ENCODE results near the gene SSC5D. TPM values are rescaled to one million over a fixed set of nuclear protein-coding genes. Genes with fewer than 3 reads are reported as not detected.

SSC5D gene
- polyA plus RNA-seq, 10 donors: 13.9 to 50.8 (median 23.6) TPM

DNA sequence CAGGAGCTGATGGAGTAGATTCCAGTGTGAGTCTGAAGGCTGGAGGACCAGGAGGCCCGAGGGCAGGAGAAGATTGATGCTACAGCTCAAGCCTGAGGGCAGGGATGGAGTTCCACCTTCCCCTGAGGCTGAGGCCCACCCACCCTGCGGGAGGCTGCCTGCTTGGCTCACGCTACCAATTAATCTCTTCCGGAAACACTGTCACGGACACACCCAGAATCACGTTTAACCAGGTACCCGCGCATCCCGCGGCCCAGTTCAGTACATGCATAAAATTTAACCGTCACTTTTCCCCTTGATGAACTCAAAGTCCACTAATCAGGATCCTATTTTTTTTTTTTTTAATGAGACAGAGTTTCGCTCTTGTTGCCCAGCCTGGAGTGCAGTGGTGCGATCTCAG, 17.0 kb upstream of the SSC5D start:
- DNase-seq: no peak

DNA sequence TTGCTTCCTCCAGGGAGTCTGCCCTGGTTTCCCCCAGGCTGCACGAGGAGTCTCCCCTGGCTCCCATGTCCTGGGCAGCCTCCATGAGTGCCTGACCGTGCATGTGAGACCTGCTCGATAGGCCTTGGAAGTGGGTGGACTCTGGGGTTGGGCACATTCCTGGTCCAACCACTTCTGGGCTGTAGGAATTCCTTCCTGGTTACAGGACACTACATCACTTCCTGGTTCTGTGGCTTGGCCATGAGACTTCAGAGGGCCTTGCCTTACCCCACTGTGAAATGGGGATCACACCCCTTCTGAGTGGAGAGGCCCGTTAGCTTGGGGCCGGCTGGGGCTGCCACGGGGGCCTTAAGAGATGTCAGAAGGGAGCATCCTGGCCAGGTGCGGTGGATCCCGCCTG, 15.8 kb upstream of the SSC5D start:
- no peak for DNase-seq

DNA sequence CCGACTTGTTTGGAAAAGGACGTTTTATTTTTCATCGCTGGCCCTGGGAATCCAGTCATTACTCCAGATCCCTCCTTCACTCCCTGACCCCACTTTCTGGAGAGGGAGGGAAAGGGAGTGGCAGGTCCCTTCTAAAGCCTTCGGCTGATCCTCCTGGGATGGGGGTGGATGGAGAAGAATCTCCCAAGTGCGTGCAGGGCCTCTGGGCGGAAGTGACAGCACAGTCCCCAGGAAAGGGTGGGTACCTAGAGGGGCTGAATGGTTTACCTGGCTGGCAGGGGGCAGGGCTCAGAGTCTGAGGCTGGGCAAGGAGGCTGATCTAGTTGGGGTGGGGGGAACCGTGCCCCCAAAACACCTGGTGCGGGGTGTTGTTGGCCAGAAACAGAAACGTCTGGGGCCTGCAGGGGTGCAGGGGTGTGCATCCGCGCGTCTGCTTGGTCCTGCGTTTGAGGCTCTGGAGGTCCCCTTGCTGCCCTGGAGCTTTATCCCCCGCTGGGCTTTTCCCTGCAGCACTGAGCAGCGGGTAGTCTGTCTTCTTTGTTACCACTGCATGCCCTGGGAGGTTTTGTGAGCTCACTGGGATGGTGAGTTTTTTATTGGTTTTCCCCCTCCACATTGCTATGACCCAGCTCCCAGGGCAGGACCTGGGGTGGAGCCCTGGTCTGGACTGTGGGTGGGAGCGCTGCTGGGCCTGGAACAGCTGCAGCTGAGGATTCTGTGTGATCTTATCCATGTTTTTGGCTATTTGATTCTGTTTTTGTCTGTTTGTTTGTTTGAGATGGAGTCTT, 14.8 kb upstream of the SSC5D start:
- no peak for DNase-seq

DNA sequence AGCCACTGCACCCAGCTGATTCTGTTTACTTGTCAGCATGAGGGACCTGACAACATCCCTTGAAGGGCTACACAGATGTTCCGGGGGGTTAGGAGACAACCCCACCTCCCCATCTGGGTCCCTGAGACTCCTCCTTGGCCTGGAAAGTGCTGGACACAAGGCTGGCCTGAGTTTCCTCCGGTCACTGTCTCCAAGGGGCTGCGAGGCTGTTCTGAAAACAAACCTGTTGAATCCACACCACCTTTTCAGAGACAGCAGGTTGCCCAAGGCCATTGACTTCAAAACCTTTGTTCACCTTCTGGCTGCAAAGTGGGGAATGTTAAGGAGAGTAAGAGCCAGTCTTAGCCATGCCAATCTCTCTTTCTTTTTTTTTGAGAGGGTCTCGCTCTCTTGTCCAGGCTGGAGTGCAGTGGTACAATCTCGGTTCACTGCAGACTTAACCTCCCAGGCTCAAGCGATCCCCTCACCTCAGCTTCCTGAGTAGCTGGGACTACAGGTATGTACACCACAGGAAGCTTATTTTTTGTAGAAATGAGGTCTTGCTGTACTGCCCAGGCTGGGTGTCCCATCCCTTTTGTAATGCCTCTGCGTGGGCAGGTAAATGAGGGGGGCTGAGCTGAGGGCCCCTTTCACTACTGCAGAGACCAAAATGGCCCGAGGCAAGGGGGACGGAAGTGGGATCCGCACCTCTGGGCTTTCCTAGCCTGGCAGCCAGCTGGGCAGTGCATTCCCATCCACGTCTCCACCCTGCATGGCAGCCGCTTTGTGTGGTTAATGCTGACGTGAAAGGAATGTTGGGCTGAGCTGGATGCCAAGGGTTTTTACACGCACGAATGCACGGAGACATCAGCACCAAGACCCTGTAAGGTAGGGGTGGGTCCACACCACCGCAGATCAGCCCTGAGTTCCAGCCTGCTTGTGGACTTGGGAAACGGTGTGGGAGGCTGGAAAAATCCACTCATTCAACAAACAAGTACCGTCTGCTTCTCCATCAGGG, 13.7 kb upstream of the SSC5D start:
- DNase-seq: no peak

DNA sequence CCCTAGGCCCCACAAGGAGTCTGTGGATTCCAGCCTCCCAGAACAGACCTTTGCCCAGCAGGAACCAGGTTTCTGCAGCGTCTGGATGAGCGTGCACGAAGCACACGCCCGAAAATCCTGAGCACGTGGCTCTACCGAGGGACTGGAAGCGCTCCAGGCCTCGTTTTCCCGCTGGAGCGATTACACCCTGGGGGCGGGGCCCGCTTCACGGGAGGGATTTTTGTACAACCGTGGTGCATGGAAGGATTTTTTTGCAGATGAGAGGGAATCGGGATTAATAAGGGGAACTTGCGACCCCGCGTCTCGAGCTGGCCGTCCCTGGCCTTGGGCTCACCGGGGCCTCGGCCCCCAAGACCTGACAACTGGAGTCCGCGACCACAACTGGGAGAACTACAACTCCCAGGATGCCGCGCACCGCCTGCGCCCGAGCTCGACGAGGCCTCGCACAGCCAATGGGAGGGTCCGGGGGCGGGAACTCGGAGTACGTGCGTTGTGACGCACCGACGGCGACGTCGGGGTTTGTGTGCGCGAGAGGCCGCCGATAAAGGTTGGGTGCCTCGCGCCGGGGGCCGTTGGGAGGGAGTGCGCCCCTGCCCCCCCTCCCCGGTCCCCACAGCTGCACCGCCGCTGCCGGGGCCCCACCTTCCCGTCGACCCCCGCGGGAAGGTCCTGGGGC, 12.0 kb upstream of the SSC5D start, which contains the start of gene ZNF628:
Gene ZNF628, plus strand, starts transcription at position 518 of the 676 bp plus-strand sequence. CDS start 3,294 bp downstream, outside the sequence.
- peak; percentile 99 to 100 (median 100) for DNase-seq

DNA sequence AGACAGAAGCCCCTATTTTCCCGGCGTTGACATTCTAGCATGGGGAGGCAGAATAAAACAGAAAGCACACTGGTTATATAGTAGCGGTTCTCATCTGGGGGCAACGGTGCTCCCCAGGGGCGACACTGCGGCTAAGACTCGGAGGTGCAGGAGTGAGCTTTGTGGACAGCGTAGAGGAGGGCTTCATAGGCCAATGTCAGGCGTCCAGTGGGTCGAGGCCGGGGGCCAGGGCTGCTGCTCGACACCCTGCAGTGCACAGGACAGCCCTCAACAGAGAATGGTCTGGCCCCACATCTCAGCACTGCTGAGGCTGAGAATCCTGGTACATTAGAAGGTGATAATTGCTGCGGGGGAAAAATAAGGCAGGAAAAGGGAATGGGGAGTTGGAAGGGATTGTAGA, 10.3 kb upstream of the SSC5D start:
- DNase-seq: no peak

DNA sequence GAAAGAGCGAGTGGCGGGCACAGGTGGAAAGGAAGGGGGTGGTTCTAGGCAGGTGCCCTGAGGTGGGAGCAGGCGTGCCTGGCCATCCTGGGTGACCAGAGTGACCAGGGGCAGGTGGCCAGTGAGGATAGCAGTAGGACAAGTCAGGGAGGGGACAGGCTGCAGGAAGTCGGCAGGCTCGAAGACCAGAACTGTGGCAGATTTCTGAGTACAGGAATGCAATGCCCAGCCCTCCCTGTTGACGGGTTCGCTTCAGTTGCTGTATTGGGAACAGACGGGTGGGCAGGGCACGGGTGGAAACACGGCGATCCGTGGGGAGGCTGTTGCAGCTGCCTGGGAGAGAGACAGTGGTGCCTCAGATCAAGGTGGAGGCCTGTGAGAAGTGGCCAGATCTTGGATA, 9.9 kb upstream of the SSC5D start:
- no peak for DNase-seq

DNA sequence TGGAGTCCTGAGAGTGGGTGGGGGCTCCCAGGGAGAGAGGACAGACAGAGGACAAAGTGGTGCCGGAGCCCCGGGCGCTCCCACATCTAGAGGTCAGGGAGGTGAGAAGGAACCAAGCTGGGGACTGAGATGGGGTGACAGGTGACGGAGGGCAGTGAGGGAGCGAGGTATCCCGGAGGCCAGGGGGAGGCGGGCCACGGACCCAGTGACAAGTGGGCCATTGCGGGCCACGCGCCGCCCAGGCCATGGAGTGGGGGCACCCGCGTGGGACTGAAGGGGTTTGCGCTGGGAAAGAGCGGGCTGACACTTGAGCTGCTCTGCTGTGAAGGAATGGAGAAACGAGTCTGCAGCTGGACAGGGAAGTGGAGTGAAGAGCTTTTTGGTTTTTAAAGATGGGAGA, 9.2 kb upstream of the SSC5D start:
- DNase-seq: no peak

DNA sequence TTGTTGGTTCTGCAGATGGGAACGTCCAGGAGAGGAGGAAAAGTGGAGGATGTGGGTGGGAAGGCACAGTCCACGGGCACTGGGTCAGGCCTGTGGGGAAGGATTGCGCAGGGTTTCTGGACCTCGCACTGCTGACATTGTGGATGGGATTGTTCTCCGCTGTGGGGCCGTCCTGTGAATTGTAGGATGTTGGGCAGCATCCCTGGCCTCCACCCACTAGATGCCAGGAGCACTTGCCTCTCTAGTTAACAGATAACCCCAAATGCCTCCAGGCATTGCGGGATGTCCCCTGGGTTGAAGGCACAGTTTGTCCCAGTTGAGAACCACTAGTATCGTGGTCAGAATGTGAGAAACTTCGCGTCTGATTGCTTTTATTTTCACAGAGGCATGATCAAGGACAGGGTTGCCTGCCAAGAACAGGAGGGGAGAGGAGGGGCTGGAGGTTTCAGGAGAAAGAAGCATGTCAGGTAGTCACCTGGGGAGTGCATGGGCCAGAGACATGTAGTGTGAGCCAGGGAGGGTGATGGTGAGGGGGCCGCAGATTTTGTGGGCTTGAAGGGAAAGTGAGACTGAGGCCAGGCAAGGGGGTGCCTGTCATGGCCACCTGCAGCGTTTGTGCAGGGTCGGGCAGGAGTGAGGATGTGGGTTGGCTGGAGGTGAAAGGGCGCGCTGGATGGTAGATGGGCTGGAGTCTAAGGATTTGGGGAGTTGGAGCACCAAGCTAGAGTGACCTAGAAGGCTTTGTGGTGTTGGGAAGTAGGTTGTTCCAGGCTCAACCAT, 8.6 kb upstream of the SSC5D start:
- no peak for DNase-seq

DNA sequence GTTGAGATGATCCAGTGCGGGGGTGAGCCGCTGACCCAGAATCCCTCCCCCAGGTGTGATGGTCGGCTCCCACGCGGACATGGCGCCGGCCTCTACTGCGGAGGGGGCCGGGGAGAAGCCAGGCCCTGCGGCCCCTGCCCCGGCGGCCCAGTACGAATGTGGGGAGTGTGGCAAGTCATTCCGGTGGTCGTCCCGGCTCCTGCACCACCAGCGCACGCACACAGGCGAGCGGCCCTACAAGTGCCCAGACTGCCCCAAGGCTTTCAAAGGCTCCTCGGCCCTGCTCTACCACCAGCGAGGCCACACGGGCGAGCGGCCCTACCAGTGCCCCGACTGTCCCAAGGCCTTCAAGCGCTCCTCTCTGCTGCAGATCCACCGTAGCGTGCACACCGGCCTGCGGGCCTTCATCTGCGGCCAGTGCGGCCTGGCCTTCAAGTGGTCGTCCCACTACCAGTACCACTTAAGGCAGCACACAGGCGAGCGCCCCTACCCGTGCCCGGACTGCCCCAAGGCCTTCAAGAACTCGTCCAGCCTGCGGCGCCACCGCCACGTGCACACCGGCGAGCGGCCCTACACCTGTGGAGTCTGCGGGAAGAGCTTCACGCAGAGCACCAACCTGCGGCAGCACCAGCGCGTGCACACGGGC, 7.0 kb upstream of the SSC5D start:
- no peak for DNase-seq

DNA sequence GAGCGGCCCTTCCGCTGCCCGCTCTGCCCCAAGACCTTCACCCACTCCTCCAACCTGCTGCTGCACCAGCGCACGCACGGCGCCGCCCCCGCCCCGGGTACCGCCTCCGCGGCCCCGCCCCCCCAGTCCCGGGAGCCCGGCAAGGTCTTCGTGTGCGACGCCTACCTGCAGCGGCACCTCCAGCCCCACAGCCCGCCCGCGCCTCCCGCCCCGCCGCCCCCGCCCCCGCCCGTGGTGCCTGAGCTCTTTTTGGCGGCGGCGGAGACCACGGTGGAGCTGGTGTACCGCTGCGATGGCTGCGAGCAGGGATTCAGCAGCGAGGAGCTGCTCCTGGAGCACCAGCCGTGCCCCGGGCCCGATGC, 6.5 kb upstream of the SSC5D start:
- DNase-seq: no peak

DNA sequence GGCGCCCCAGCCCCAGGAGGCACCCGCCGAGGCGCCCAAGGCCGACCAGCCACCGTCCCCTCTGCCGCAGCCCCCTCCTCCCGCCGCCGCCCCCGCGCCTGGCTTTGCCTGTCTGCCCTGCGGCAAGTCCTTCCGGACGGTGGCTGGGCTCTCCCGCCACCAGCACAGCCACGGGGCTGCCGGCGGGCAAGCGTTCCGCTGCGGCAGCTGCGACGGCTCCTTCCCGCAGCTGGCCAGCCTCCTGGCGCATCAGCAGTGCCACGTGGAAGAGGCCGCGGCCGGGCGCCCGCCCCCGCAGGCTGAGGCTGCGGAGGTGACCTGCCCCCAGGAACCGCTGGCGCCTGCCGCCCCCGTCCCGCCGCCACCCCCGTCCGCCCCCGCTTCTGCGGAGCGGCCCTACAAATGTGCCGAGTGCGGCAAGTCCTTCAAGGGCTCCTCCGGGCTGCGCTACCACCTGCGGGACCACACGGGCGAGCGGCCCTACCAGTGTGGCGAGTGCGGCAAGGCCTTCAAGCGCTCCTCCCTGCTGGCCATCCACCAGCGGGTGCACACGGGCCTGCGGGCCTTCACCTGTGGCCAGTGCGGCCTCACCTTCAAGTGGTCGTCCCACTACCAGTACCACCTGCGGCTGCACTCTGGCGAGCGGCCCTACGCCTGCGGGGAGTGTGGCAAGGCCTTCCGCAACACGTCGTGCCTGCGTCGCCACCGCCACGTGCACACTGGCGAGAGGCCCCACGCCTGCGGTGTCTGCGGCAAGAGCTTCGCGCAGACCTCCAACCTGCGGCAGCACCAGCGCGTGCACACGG, 5.9 kb upstream of the SSC5D start:
- DNase-seq: no peak

DNA sequence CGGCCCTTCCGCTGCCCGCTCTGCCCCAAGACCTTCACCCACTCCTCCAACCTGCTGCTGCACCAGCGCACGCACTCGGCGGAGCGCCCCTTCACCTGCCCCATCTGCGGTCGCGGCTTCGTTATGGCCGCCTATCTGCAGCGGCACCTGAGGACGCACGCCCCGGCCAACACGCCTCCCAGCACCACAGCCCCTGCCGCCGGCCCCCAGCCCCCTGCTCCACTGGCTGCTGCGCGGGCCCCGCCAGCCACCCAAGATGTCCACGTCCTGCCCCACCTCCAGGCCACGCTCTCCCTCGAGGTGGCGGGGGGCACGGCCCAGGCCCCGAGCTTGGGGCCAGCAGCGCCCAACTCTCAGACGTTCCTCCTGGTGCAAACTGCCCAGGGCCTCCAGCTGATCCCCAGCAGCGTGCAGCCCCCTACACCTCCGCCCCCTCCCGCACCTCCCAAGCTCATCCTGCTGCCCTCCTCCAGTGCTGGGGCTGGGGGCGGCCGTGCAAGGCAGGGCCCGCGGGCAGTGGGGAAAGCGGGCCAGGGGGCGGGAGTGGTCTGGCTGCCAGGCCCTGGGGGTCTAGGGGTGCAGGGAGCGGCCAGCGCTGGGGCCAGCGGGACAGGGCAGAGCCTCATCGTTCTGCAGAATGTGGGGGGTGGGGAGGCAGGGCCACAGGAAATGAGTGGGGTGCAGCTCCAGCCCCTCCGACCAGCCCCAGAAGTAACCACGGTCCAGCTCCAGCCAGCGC, 5.1 kb upstream of the SSC5D start:
- no peak for DNase-seq

DNA sequence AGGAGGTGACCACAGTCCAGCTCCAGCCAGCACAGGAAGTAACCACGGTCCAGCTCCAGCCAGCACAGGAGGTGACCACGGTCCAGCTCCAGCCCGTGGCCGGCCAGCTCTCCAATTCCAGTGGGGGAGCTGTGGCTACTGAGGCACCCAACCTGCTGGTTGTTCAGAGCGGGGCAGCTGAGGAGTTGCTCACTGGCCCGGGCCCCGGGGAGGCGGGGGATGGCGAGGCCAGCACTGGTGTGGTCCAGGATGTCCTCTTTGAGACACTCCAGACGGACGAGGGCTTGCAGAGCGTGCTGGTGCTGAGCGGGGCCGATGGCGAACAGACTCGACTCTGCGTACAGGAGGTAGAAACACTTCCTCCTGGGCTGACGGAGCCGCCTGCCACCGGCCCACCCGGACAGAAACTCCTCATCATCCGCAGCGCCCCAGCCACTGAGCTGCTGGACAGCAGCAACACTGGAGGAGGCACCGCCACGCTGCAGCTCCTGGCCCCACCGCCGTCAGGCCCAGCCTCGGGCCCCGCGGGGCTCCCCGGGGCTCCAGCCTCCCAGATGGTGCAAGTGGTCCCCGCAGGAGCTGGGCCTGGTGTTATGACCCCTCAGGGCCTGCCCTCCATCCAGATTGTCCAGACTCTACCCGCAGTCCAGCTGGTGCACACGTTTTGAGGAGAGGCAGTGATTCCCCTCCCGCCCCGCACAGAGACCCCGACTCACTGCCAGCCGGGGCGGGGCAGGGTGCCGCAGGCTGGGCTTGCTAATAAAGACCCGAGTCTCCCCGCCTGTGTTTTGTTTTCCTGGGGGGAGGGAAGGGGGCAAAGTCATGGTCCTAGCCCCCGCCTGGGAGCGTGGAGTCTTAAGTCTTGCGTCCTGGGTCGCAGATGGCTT, 4.3 kb upstream of the SSC5D start:
- no peak for DNase-seq

DNA sequence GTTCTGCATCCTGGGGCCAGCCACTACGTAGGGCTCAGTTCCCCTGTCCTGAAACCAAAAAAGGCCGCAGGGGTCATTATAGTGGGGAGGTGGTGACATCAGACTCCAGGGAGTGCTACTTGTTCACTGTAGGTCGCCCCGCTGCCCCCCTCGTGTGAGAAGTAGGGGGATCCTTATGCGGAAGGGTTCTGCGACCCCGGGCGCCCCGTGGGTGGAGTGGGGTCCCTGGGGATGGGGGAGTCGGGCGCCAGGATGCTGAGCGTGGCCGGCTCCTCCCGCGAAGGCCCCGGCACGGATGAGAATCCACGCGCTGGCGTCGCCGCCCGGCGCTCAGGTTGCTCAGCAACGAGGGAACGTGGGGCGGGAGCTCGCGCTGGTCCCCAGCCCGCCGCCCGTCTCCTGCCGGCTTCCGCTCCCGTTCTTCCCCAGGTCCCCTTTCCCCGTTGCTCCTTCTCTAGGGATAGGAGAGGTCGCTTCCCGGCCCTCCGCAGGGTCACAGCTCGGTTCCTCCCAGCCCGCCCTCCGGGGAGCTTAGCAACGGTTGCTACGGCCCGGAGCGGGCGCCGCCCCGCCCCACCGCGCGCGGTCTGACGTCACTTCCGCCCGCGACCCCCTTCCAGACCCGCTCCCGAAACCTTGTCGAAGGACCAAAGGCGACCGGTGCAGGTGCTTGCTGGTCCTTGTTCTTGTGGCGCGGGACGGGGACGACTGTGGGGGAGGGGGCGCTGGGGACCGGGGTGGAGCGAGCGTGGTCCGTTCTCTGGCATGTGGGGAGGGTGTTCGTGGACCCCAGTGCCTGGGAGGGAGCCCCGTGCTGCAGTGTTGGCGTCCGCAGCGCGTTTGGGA, 3.4 kb upstream of the SSC5D start, which contains the start of gene NAT14:
Gene NAT14, plus strand, starts transcription at position 596 of the 846 bp plus-strand sequence. CDS start 521 bp downstream, outside the sequence.
- peak in 2 of 3 donors; percentile 83 to 93 for DNase-seq

DNA sequence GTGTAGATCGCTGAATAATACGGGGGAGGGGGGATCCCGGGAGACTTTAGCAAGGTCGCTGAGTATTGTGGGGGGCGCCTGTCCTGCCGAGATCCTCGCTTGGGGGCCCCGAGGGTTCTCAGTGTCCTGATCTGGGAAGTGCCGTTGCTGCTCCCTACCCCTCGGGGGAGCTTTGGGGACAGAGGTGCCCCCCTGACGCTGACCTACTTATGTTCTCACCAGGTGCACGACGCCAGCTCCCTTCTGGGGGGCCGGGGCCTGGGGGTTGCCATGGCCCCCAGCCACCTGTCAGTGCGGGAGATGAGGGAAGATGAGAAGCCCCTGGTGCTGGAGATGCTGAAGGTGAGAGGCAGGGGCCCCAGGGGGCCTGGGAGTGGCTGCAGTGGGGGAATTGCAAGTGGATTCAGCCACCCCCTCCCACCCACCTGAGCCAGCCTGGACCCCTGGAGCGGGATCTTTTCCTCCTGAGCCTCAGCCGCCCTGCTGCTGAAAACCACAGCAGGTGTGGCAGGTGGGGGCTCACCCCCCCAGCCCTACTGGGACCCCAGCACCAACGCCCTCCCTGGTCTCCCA, 2.7 kb upstream of the SSC5D start:
- DNase-seq: no peak
